GM12891 (cell line): ENCODE results near the gene C2orf76.

Experiments
- POLR2A ChIP-seq: IDR thresholded peaks from 2 replicates; pipeline ENCODE4 v1.6.1; 2011; ENCODE audit warnings: low read depth, low read length, control low read depth
- TAF1 ChIP-seq: IDR thresholded peaks from 2 replicates; pipeline ENCODE4 v1.6.1; 2011; ENCODE audit warnings: low read depth, low read length, control low read depth

GRCh38 chr2:119289642-119290041 is 77.0 kb downstream of the C2orf76 start:
- no peak for TF ChIP-seq POLR2A
- no peak for TF ChIP-seq TAF1
